HG03460 (cell line): ENCODE results near the gene HSPA12A.

Experiments used
- ATAC-seq: cut with Tn5 transposase; IDR thresholded peaks from one replicate; pipeline ENCODE4 v1.9.1; 2021; ENCODE audit not compliant: unreplicated experiment

The HSPA12A gene

GRCh38 chr10:116744163-116744753, 1.9 kb upstream of the HSPA12A start:
- ATAC-seq, result no peak

- no peak for ATAC-seq
Measured at GRCh38 chr10:116743266-116744064, 1.1 kb upstream of the HSPA12A start.

GRCh38 chr10:116741391-116742351, 695 bp downstream of the HSPA12A start:
- ATAC-seq, result peak; percentile 3

GRCh38 chr10:116740971-116741370, 1.4 kb downstream of the HSPA12A start:
- ATAC-seq, result no peak

- ATAC-seq, result no peak
Measured at GRCh38 chr10:116738339-116738738, 4.0 kb downstream of the HSPA12A start.

- no peak for ATAC-seq
Measured at GRCh38 chr10:116737627-116738327, 4.6 kb downstream of the HSPA12A start.

- no peak for ATAC-seq
Measured at GRCh38 chr10:116733566-116733965, 8.8 kb downstream of the HSPA12A start.

GRCh38 chr10:116732573-116732972, 9.8 kb downstream of the HSPA12A start:
- ATAC-seq, result no peak

- ATAC-seq, result no peak
Measured at GRCh38 chr10:116730464-116731260, 11.7 kb downstream of the HSPA12A start.

GRCh38 chr10:116729243-116729642, 13.1 kb downstream of the HSPA12A start:
- no peak for ATAC-seq

GRCh38 chr10:116728526-116729096, 13.8 kb downstream of the HSPA12A start:
- ATAC-seq, result no peak

GRCh38 chr10:116723428-116724281, 18.7 kb downstream of the HSPA12A start:
- ATAC-seq, result no peak

GRCh38 chr10:116722736-116723427, 19.5 kb downstream of the HSPA12A start:
- no peak for ATAC-seq

GRCh38 chr10:116721547-116722392, 20.6 kb downstream of the HSPA12A start:
- no peak for ATAC-seq

- ATAC-seq, result no peak
Measured at GRCh38 chr10:116720668-116721546, 21.5 kb downstream of the HSPA12A start.

GRCh38 chr10:116720241-116720643, 22.1 kb downstream of the HSPA12A start:
- ATAC-seq, result no peak
